K562 (cell line): Measurements from ENCODE around the gene CDH5. TPM values are rescaled to one million over a fixed set of nuclear protein-coding genes. Genes with fewer than 3 reads are reported as not detected.

Source experiments
- ATAC-seq: fragments of 200-7000 bp; cut with Tn5 transposase; 3 replicates; pipeline ENCODE4 v1.9.1; 2020; ENCODE audit warnings: moderate library complexity
- BruUV-seq: library from RNA; stranded (reverse); fragments of 400-500 nt; replicated peaks from 2 replicates; lab custom pipeline; 2021; lab: Mats Ljungman, UMichigan
- CTCF ChIA-PET: fragments of 300-600 bp; formaldehyde crosslinking; extraction: SDS; loops from one replicate; lab custom pipeline; 2021; ENCODE audit warnings: low intra/inter-chr PET ratio; lab: Yijun Ruan, JAX
- POLR2A ChIA-PET: fragments of 300-600, 350-650 bp; sonication (Branson Sonifier 250); formaldehyde crosslinking; extraction: SDS; loops from one replicate; lab custom pipeline; 2021; ENCODE audit warnings: antibody characterized with exemption, inconsistent platforms; lab: Yijun Ruan, JAX
- DNase-seq, 4 experiments: peaks; one replicate each; pipeline versions ENCODE4 v3.0.0 to v3.0.0-alpha.2; 2011 to 2018; ENCODE audit warnings: low spot score in 3 of 4, mixed read lengths in 3 of 4; ENCODE audit errors: extremely low read depth in 1 of 4
- FAIRE-seq: peaks from 2 replicates; lab custom pipeline; 2011; peaks lifted over from hg19 to GRCh38; lab: Jason Lieb, UNC
- H2AFZ ChIP-seq: 2 replicates; pipeline ENCODE4 v1.6.0; 2011; ENCODE audit warnings: low read depth, low read length, control low read depth, inconsistent platforms
- H3K27ac ChIP-seq: fragments of 200-600 bp; 3 replicates; pipeline ENCODE4 v1.8.0; 2011; ENCODE audit warnings: low read depth, mild to moderate bottlenecking, control low read depth, inconsistent platforms, low read length, moderate library complexity, mixed read lengths; ENCODE audit errors: extremely low read depth
- H3K27me3 ChIP-seq, 2 experiments: fragments of 300-600 bp in 1 of 2; 2 replicates in 1 of 2; 3 replicates in 1 of 2; pipeline versions ENCODE4 v1.6.0 to v1.8.0; 2011; ENCODE audit warnings: inconsistent platforms in 2 of 2, low read length in 2 of 2, mild to moderate bottlenecking in 1 of 2, mixed read lengths in 1 of 2, moderate library complexity in 1 of 2; ENCODE audit not compliant: control insufficient read depth in 2 of 2, insufficient read depth in 2 of 2
- H3K36me3 ChIP-seq: fragments of 300-600 bp; 3 replicates; pipeline ENCODE4 v1.8.0; 2011; ENCODE audit warnings: mild to moderate bottlenecking, low read length, inconsistent platforms; ENCODE audit not compliant: control insufficient read depth, insufficient read depth
- H3K4me1 ChIP-seq, 2 experiments: fragments of 200-600 bp in 1 of 2; replicated peaks in 1 of 2; 2 replicates in 1 of 2; 3 replicates in 1 of 2; pipeline versions ENCODE4 v1.5.1 to v1.8.0; 2011; ENCODE audit warnings: inconsistent platforms in 2 of 2, low read length in 2 of 2, mild to moderate bottlenecking in 1 of 2, mixed read lengths in 1 of 2, moderate library complexity in 1 of 2; ENCODE audit not compliant: control insufficient read depth in 2 of 2, insufficient read depth in 2 of 2
- H3K4me2 ChIP-seq: 2 replicates; pipeline ENCODE4 v1.6.1; 2011; ENCODE audit warnings: low read length, control low read depth, inconsistent platforms, mixed read lengths; ENCODE audit not compliant: insufficient read depth
- H3K4me3 ChIP-seq: fragments of 200-600 bp; sonication (generic), shearing (Covaris generic); 2 replicates; pipeline ENCODE4 v1.5.1; 2016; ENCODE audit warnings: control low read depth, inconsistent platforms
- H3K79me2 ChIP-seq: fragments of 200-600 bp; 3 replicates; pipeline ENCODE4 v1.8.0; 2011; ENCODE audit warnings: low read length, inconsistent platforms; ENCODE audit not compliant: control insufficient read depth, insufficient read depth
- H3K9ac ChIP-seq, 2 experiments: 2 replicates each; pipeline versions ENCODE4 v1.6.0 to v1.6.1; 2011; ENCODE audit warnings: low read depth in 2 of 2, low read length in 2 of 2, control low read depth in 1 of 2, inconsistent platforms in 1 of 2, mild to moderate bottlenecking in 1 of 2, mixed read lengths in 1 of 2; ENCODE audit not compliant: insufficient read depth in 1 of 2
- H3K9me1 ChIP-seq: one replicate; pipeline ENCODE4 v1.6.0; 2011; ENCODE audit warnings: inconsistent platforms, mild to moderate bottlenecking, low read length, moderate library complexity; ENCODE audit not compliant: control insufficient read depth, insufficient read depth
- H3K9me3 ChIP-seq: replicated peaks from 2 replicates; pipeline ENCODE4 v1.5.1; 2011; ENCODE audit warnings: low read depth, low read length, inconsistent platforms; ENCODE audit not compliant: control insufficient read depth, insufficient read depth
- H4K20me1 ChIP-seq: replicated peaks from 2 replicates; pipeline ENCODE4 v1.6.1; 2011; ENCODE audit warnings: low read length, inconsistent platforms, mixed read lengths; ENCODE audit not compliant: control insufficient read depth, insufficient read depth
- CCAR2 ChIP-seq: fragments of 200-400 bp; formaldehyde crosslinking; IDR thresholded peaks from 2 replicates; pipeline ENCODE4 v1.6.1; 2017; ENCODE audit warnings: mild to moderate bottlenecking, low read depth, low read length
- CEBPZ ChIP-seq: fragments of 150-350 bp; IDR thresholded peaks from 2 replicates; pipeline ENCODE4 v1.6.1; 2014; ENCODE audit warnings: low read depth, mild to moderate bottlenecking, low read length, borderline replicate concordance
- E2F6 ChIP-seq, 2 experiments: IDR thresholded peaks; 2 replicates each; pipeline ENCODE4 v1.6.1; 2011; ENCODE audit warnings: borderline replicate concordance in 1 of 2, control low read depth in 1 of 2, low read depth in 1 of 2, low read length in 1 of 2, mild to moderate bottlenecking in 1 of 2, mixed read lengths in 1 of 2, moderate library complexity in 1 of 2; ENCODE audit not compliant: insufficient read depth in 1 of 2, insufficient read length in 1 of 2, poor library complexity in 1 of 2, severe bottlenecking in 1 of 2; ENCODE audit errors: extremely low read depth in 1 of 2
- GTF2A2 ChIP-seq: IDR thresholded peaks from 2 replicates; pipeline ENCODE4 v1.6.1; 2016; ENCODE audit warnings: mild to moderate bottlenecking, missing genetic modification characterization, missing compliant biosample characterization
- HSF4 ChIP-seq: fragments of 250-450 bp; sonication (Bioruptor Pico); IDR thresholded peaks from 2 replicates; pipeline ENCODE4 v2.1.2; 2022; ENCODE audit warnings: mild to moderate bottlenecking, moderate library complexity, borderline replicate concordance
- MBD2 ChIP-seq: sonication (generic); IDR thresholded peaks from 2 replicates; pipeline ENCODE4 v1.6.1; 2016; ENCODE audit warnings: low read depth, borderline replicate concordance
- MECOM ChIP-seq: fragments of 250-450 bp; sonication (Bioruptor Pico); IDR thresholded peaks from 2 replicates; pipeline ENCODE4 v1.8.0; 2022; ENCODE audit warnings: inconsistent platforms
- NR3C1 ChIP-seq: sonication (generic); formaldehyde crosslinking; IDR thresholded peaks from 2 replicates; pipeline ENCODE4 v1.8.1; 2022; ENCODE audit warnings: missing genetic modification reagents
- SRSF3 ChIP-seq: fragments of 200-400 bp; formaldehyde crosslinking; IDR thresholded peaks from 2 replicates; pipeline ENCODE4 v1.6.1; 2016; ENCODE audit warnings: mild to moderate bottlenecking, low read length, moderate library complexity; ENCODE audit not compliant: insufficient read depth
- THAP7 ChIP-seq: fragments of 250-450 bp; sonication (Bioruptor Pico); IDR thresholded peaks from 2 replicates; pipeline ENCODE4 v1.5.0; 2021
- VEZF1 ChIP-seq: fragments of 200-800 bp; sonication (Bioruptor generic); IDR thresholded peaks from 2 replicates; pipeline ENCODE4 v1.6.1; 2017; ENCODE audit warnings: missing genetic modification characterization, missing compliant biosample characterization
- ZNF586 ChIP-seq: fragments of 450-650 bp; formaldehyde crosslinking; conservative IDR thresholded peaks from 2 replicates; pipeline ENCODE4 v1.4.0; 2020; ENCODE audit warnings: mild to moderate bottlenecking, moderate library complexity
- WGBS: fragments of 100-300 bp; shearing (Covaris generic); methylation state at CpG from one replicate; pipeline ENCODE4 v1.1.6; 2016; ENCODE audit warnings: low coverage, mixed read lengths; ENCODE audit not compliant: insufficient coverage; ENCODE audit errors: missing lambda C conversion rate; 5-methylcytosine and 5-hydroxymethylcytosine counted together
- in situ Hi-C: fragments of 300-500 bp; cut with MboI; formaldehyde crosslinking; loops from 4 replicates; pipeline ENCODE4 v1.15.0; 2018; ENCODE audit warnings: inconsistent platforms, mixed read lengths
- intact Hi-C: fragments of 100-400 bp; cut with micrococcal nuclease; formaldehyde crosslinking; loops from 2 replicates; pipeline ENCODE4 v1.14.2; 2022
- polyA plus RNA-seq, 8 experiments: library from polyadenylated mRNA; depleted of rRNA in 4 of 8; stranded (reverse) in 5 of 8; unstranded in 3 of 8; fragments of >200 nt; fragmentation: Nextera tagmentation in 2 of 8; fragmentation: Illumina TruSeq in 1 of 8; extraction: Ambion mirVana in 2 of 8; extraction: Trizol in 1 of 8; gene quantifications; 2 replicates each; pipeline versions ENCODE4 v1.2.1 to v1.2.3, GENCODE V29; 2011 to 2014; ENCODE audit warnings: inconsistent platforms in 1 of 8, missing spikeins in 1 of 8
- total RNA-seq, 7 experiments: library from RNA; depleted of rRNA in 6 of 7; stranded (reverse); fragments of >200 nt in 6 of 7; fragmentation: Illumina TruSeq in 2 of 7; extraction: Trizol in 2 of 7; gene quantifications; 2 replicates each; pipeline versions ENCODE4 v1.2.1 to v1.2.3, GENCODE V29; 2011 to 2021; ENCODE audit warnings: low replicate concordance in 1 of 7

Gene CDH5
- total and polyA plus RNA-seq, 9 of the 15 experiments (the other 6 are each of a cell fraction or from before 2014, with no cell fraction given) = not detected

GRCh38 chr16:66427036-66427860 is 60.8 kb downstream of the CDH5 start, which contains the start of gene BEAN1:
Gene BEAN1 (plus strand): TSS chr16:66427295. CDS start chr16:66437677, 10,382 bp downstream.
- no peak within 1 kb of the TSS for H3K27ac ChIP-seq
- no TSS peak for BruUV-seq
- intact Hi-C loops (no loop called here), in situ Hi-C loops (no loop called here)
- peaks cover 10% of the 10 kb centered on the region for H4K20me1 ChIP-seq
- DNase-seq (peak; percentile 23 to 78 (median 60)), ATAC-seq (peak; percentile 59), FAIRE-seq (no peak)
- H3K4me3 ChIP-seq = no peak within 1 kb of the TSS
- CTCF ChIA-PET = no interaction called here
- POLR2A ChIA-PET = interaction anchor here (0.6 kb wide), 1 partner anchor 91 kb away, joined by 3 read pairs; no protein-coding TSS in a partner anchor
- TF ChIP-seq MECOM (CRISPR knock-in tag) (no peak), SRSF3 (no peak), GTF2A2 (tag) (no peak), ZNF586 (CRISPR knock-in tag) (no peak), THAP7 (CRISPR knock-in tag) (no peak), MBD2 (no peak), E2F6 (IDR thresholded peaks at IDR 0.05; ENCODE audit: borderline replicate concordance in 1 of 2, extremely low read depth in 1 of 2, insufficient read depth in 1 of 2, insufficient read length in 1 of 2, low read depth in 1 of 2, low read length in 1 of 2, poor library complexity in 1 of 2, severe bottlenecking in 1 of 2) (peak in 1 of 2 experiments; percentile 44), VEZF1 (CRISPR knock-in tag) (peak; percentile 38; the same call in 1 of the 2 replicates), NR3C1 (CRISPR knock-in tag) (no peak), CCAR2 (no peak), CEBPZ (no peak), HSF4 (CRISPR knock-in tag) (no peak)
- H2AFZ ChIP-seq = no peak within 1 kb of the TSS
- peaks cover 0 to 15% of the 10 kb centered on the region in 2 experiments; a peak in 2 of 5 replicates for H3K4me1 ChIP-seq
- no peaks in the 10 kb centered on the region for H3K79me2 ChIP-seq
- WGBS = 15% methylated on average over 11 of the region's 118 CpGs
- no peak within 1 kb of the TSS for H3K4me2 ChIP-seq
- H3K27me3 ChIP-seq = peaks cover 22 to 61% of the 10 kb centered on the region in 2 experiments
- H3K36me3 ChIP-seq = no peaks in the 10 kb centered on the region
- no peaks in the 10 kb centered on the region for H3K9me3 ChIP-seq
- no peak within 1 kb of the TSS for H3K9ac ChIP-seq
- no peaks in the 10 kb centered on the region for H3K9me1 ChIP-seq
